Smooth muscle cell (in vitro differentiated cells): ENCODE data around the gene MOB1A. TPM values are rescaled to one million over a fixed set of nuclear protein-coding genes. Genes with fewer than 3 reads are reported as not detected.
A peak's percentile ranks its signal among the peaks of the same experiment; 100 is the strongest.

Experiments
- DNase-seq: peaks from one replicate; lab custom pipeline; 2025; ENCODE audit not compliant: unreplicated experiment; lab: John Stamatoyannopoulos, UW
- H2AFZ ChIP-seq: fragments of 200-600 bp; sonication (generic); 2 replicates; pipeline ENCODE4 v1.6.0; 2016; ENCODE audit warnings: antibody characterized with exemption, low read depth, mild to moderate bottlenecking
- H3F3A ChIP-seq: fragments of 200-600 bp; sonication (generic); 2 replicates; pipeline ENCODE4 v1.6.0; 2017; ENCODE audit warnings: antibody characterized with exemption, low read depth
- H3K27ac ChIP-seq: fragments of 200-600 bp; sonication (generic); 2 replicates; pipeline ENCODE4 v1.5.1; 2016; ENCODE audit warnings: low read depth, mild to moderate bottlenecking
- H3K27me3 ChIP-seq: fragments of 200-600 bp; sonication (generic); 2 replicates; pipeline ENCODE4 v1.6.1; 2016; ENCODE audit warnings: low read depth, mild to moderate bottlenecking
- H3K36me3 ChIP-seq: fragments of 200-600 bp; sonication (generic); 2 replicates; pipeline ENCODE4 v1.5.1; 2016; ENCODE audit warnings: low read depth
- H3K4me1 ChIP-seq: fragments of 200-600 bp; sonication (generic); 2 replicates; pipeline ENCODE4 v1.5.1; 2016; ENCODE audit warnings: low read depth
- H3K4me2 ChIP-seq: fragments of 200-600 bp; sonication (generic); 2 replicates; pipeline ENCODE4 v1.6.0; 2016; ENCODE audit warnings: mild to moderate bottlenecking
- H3K4me3 ChIP-seq: fragments of 200-600 bp; sonication (generic); 2 replicates; pipeline ENCODE4 v1.5.1; 2016; ENCODE audit warnings: mild to moderate bottlenecking
- H3K79me2 ChIP-seq: fragments of 200-600 bp; sonication (generic); 2 replicates; pipeline ENCODE4 v1.6.0; 2016; ENCODE audit warnings: low read depth, mild to moderate bottlenecking
- H3K9ac ChIP-seq: fragments of 200-600 bp; sonication (generic); 2 replicates; pipeline ENCODE4 v1.6.0; 2016; ENCODE audit warnings: low read depth
- H3K9me3 ChIP-seq: fragments of 200-600 bp; sonication (generic); replicated peaks from 2 replicates; pipeline ENCODE4 v1.5.1; 2016; ENCODE audit warnings: low read depth
- H4K20me1 ChIP-seq: fragments of 200-600 bp; sonication (generic); 2 replicates; pipeline ENCODE4 v1.6.0; 2016; ENCODE audit warnings: low read depth
- WGBS: methylation state at CpG from one replicate; pipeline ENCODE4 v1.1.7; 2016; ENCODE audit warnings: low lambda C conversion rate; 5-methylcytosine and 5-hydroxymethylcytosine counted together
- polyA plus RNA-seq: library from polyadenylated mRNA; unstranded; fragments of >200 nt; fragmentation: Nextera tagmentation; extraction: Ambion mirVana; gene quantifications from 2 replicates; pipeline ENCODE4 v1.2.1, GENCODE V29; 2016
- total RNA-seq: library from RNA; depleted of rRNA; stranded (reverse); fragments of >200 nt; gene quantifications from 2 replicates; pipeline ENCODE4 v1.2.3, GENCODE V29; 2014
- TF ChIP-seq, protein P1 (sequence below): fragments of 200-600 bp; sonication (generic); IDR thresholded peaks from 2 replicates; pipeline ENCODE4 v1.5.1; 2017; ENCODE audit warnings: borderline replicate concordance, mild to moderate bottlenecking, antibody characterized with exemption; ENCODE audit not compliant: insufficient read depth, poor library complexity, severe bottlenecking

MOB1A gene
- total and polyA plus RNA-seq, 2 experiments from 2014 or later: 45.2 to 98.1 TPM

DNA sequence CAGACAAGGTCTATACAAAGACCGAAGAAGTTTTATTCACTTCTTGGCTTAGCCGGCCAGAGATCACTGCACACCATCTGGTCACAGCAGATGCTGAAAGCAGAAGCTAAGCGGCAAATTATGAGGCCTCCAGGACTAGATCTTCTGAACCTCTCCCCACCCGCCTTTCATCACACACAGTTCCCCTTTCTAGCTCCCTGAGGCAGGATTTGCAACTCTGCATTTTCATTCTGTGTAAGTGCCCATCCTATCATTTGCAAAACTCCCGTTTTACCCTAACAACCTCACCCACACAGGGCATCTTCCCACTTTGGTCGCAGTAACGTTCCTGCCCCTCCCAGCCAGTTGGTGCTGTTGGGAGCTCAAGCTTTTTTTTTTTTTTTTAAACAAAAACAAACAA, 3.1 kb upstream of the MOB1A start:
- no peaks in the 10 kb centered on the region for H3K9me3 ChIP-seq
- no peak for DNase-seq
- no peak overlapping the region for H3K9ac ChIP-seq
- peak overlapping the region; percentile 79 for H2AFZ ChIP-seq
- H3F3A ChIP-seq: peaks cover 9% of the 10 kb centered on the region
- H3K79me2 ChIP-seq: peaks cover 17% of the 10 kb centered on the region
- H3K27ac ChIP-seq: no peak overlapping the region
- H3K4me3 ChIP-seq: no peak overlapping the region
- H3K4me1 ChIP-seq: peaks cover 11% of the 10 kb centered on the region
- WGBS: 61% methylated on average over 7 of the region's 7 CpGs
- no peaks in the 10 kb centered on the region for H3K36me3 ChIP-seq
- no peaks in the 10 kb centered on the region for H3K27me3 ChIP-seq
- H4K20me1 ChIP-seq: peaks cover 14% of the 10 kb centered on the region
- H3K4me2 ChIP-seq: no peak overlapping the region
- TF ChIP-seq, protein P1, sequence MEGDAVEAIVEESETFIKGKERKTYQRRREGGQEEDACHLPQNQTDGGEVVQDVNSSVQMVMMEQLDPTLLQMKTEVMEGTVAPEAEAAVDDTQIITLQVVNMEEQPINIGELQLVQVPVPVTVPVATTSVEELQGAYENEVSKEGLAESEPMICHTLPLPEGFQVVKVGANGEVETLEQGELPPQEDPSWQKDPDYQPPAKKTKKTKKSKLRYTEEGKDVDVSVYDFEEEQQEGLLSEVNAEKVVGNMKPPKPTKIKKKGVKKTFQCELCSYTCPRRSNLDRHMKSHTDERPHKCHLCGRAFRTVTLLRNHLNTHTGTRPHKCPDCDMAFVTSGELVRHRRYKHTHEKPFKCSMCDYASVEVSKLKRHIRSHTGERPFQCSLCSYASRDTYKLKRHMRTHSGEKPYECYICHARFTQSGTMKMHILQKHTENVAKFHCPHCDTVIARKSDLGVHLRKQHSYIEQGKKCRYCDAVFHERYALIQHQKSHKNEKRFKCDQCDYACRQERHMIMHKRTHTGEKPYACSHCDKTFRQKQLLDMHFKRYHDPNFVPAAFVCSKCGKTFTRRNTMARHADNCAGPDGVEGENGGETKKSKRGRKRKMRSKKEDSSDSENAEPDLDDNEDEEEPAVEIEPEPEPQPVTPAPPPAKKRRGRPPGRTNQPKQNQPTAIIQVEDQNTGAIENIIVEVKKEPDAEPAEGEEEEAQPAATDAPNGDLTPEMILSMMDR: no peak

DNA sequence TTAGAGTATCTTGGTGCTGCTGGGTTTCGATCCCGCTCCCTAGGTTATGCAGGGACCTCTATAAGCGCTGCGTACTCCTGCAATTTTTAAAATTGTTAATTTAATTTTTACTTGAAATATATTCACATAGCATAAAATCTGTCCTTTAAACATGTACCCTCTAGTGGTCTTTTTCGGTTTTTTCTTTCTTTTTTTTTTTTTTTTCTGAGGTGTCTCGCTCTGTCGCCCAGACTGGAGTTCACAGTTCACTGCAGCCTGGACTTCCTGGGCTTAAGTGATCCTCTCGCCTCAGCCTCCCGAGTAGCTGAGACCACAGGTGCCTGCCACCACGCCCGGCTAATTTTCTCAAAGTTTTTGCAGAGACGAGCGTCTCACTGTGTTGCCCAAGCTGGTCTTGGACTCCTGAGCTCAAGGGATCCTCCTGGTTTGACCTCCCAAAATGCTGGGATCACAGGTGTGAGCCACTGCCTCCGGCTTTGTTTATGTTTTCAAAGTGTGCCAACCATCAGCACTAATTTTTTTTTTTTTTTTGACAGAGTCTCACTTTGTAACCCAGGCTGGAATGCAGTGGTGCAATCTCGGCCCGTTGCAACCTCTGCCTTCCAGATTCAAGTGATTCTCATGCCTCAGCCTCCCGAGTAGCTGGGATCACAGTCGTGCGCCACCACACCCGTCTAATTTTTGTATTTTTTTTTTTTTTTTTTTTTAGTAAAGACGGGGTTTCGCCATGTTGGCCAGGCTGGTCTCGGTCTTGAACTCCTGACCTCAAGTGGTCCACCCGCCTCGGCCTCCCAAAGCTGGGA, 585 bp upstream of the MOB1A start:
- Histone ChIP-seq H3F3A (peaks cover 9% of the 10 kb centered on the region), H3K4me3 (peak overlapping the region; percentile 97), H3K27ac (no peak overlapping the region), H2AFZ (peak overlapping the region; percentile 57), H3K9ac (no peak overlapping the region), H3K4me2 (peak overlapping the region; percentile 99), H3K4me1 (peaks cover 11% of the 10 kb centered on the region), H3K9me3 (no peaks in the 10 kb centered on the region), H3K36me3 (no peaks in the 10 kb centered on the region), H3K79me2 (peaks cover 42% of the 10 kb centered on the region), H3K27me3 (no peaks in the 10 kb centered on the region), H4K20me1 (peaks cover 39% of the 10 kb centered on the region)
- 53% methylated on average over 20 of the region's 25 CpGs for WGBS
- no peak for DNase-seq
- TF ChIP-seq, protein P1: peak; percentile 36

DNA sequence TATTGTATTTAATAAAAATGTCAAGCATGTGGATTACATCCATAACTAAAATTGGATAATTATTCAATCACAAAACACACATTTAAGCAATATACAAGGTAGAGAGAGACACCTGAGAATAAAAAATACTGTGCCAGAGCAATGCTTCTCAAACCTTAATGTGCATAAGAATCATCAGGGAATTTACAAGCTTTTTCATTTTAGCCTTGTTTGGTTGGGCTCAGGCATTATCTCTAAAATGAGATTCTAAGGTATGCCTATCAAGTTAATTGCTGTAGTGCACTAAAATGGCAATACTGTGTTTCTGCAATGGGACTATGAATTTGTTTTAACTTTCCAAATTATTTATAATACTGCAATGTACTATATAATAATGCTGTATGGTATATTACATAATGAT, 983 bp downstream of the MOB1A start:
- H3K79me2 ChIP-seq: peaks cover 57% of the 10 kb centered on the region
- peak overlapping the region; percentile 98 for H3K9ac ChIP-seq
- TF ChIP-seq, protein P1: no peak
- peaks cover 54% of the 10 kb centered on the region for H4K20me1 ChIP-seq
- H3K4me3 ChIP-seq: peak overlapping the region; percentile 97
- no peak for DNase-seq
- peaks cover 11% of the 10 kb centered on the region for H3K4me1 ChIP-seq
- H3F3A ChIP-seq: peaks cover 9% of the 10 kb centered on the region
- no peaks in the 10 kb centered on the region for H3K27me3 ChIP-seq
- H3K4me2 ChIP-seq: peak overlapping the region; percentile 99
- H2AFZ ChIP-seq: no peak overlapping the region
- no peaks in the 10 kb centered on the region for H3K9me3 ChIP-seq
- peak overlapping the region; percentile 95 for H3K27ac ChIP-seq
- no peaks in the 10 kb centered on the region for H3K36me3 ChIP-seq

DNA sequence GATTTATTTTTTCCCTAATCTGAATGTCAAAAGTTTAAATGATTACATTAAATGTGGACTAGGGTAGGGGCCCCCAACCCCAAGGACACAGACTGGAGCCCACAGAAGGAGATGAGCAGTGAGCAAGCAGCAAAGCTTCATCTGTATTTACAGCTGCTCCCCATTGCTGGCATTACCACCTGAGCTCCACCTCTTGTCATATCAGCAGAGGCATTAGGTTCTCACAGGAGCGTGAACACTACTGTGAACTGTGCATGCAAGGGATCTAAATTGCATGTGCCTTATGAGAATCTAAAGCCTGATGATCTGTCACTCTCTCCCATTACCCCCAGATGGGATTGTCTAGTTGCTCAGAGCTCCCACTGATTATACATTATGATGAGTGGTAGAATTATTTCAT, 3.8 kb downstream of the MOB1A start:
- WGBS: 100% methylated on average over 1 of the region's 1 CpG
- Histone ChIP-seq H3K4me1 (peaks cover 11% of the 10 kb centered on the region), H3K27ac (no peak overlapping the region), H3K4me2 (no peak overlapping the region), H3K27me3 (no peaks in the 10 kb centered on the region), H4K20me1 (peaks cover 81% of the 10 kb centered on the region), H3F3A (peaks cover 9% of the 10 kb centered on the region), H3K79me2 (peaks cover 84% of the 10 kb centered on the region), H3K4me3 (no peak overlapping the region), H2AFZ (no peak overlapping the region), H3K9ac (no peak overlapping the region), H3K36me3 (no peaks in the 10 kb centered on the region), H3K9me3 (no peaks in the 10 kb centered on the region)
- TF ChIP-seq, protein P1: no peak
- DNase-seq: no peak
